Stimulated activated CD4-positive, alpha-beta T cell treated with anti-CD3 and anti-CD28 coated beads, TNF-alpha, amount 100 ng/mL, for 24 hours (primary cell): ENCODE measurements around the gene JUND.

Experiments
- DNase-seq, 3 experiments: peaks; one replicate each; pipeline ENCODE4 v3.0.0-alpha.2; 2020; ENCODE audit warnings: low read depth in 3 of 3

The JUND gene

DNA sequence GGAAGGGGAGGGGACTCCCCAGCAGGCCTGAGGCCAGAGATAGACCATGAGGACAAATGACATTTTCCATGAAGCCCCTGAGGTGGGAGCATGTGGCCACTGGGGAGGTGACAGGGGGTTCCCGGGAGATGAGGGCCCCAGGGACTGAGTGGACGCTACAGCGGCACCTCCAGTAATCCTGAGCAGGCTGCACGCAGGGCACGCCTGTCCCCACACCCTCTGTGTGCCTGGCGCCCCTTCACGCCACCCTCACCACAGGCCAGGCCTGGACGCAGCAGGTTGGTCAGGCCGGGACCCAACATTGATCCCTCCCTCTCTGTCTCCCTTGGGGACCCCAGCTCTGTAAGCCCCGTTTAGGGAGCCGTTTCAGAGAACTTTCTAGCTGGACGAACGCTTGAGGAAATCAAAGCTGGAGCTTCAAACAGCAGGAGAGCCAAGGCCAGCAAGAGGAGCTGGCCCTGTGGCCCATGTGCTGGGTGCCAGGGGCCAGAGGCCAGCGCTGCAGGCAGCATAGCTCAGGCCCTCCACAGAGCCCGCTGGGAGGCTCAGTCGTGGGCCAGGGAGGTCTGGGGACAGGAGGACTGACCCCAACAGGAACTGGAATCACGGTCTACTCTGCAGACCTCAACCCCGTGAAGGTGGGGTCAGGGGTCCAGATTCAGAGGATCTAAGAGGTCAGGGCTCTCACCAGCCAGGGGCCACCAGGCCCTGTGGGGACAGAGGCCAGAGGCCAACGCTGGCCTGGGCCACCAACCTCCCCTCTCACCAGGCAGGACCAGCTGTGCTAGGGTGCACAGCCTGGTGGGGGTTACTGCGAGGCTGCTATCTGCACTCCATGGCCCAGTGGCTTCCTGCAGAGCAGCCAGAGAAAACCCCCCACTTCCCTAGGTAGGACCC, 26.9 kb upstream of the JUND start:
- DNase-seq, result no peak

DNA sequence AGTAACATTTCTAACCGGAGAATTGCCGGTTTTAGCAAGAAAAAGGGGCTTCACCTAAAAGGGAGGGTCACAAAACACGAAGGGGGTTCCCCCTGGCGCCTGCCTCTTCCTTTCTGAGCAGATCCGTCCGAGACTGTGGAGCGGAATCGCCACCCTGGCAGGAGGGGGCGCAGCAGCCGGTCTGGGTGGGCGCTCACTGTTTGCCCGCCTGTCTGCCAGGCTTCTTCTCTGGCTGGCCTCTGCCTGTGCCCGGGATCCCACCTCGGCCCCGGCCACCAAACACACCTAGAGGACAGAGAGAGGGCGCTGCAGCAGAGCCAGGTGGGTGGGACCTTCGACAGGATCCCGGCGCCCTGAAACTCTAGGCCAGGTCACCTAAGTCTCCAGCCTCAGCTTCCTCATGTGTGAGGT, 25.9 kb upstream of the JUND start:
- no peak for DNase-seq

DNA sequence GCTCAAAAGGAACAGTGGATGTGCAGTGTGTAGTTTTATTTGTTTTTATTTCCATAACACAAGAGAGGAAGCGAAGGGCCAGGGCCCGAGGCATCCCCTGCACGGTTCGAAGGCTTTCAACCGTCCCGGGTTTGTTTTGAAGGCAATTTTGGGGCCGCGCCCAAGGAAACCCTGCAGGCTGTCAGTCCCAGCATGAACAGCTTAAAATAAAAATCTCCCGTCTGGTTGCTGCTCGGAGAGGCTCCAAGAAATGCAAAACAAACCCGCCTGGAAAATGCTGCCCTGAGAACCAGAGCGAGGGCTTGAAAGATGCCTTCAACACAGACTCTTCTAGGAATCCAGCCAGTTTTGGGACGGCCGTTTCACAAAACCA, 25.5 kb upstream of the JUND start:
- no peak for DNase-seq

DNA sequence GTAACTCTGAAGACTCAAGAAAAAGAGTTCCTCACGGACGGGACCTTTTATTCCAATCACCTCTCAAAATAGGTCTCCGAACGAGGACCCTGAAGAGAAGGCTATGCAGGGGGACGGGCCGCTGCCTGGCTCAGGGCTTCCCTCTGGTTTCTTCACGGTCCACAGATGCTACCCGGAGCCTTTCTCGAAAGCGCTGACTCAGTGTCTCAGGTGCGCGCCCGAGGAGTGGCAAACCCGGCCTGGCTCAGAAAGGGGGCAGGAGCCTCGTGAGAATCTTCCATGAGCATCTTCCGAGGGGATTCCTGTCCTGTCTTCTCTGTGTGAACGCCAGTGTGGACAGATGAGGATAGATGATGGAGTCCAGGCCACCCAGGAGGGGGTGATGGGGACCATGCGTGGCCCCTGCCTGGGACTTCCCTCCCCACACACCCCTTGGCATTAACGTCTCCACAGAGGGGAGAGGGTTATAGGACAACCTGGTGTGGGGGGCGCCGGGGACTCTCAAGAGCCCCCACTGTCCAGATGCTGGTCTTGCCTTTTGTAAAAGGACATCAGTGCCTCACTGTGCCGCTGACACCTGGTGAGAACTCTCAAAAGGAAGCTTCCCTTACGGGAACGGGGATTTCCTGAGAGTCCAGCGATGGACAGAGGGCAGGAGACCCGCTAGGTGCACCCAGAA, 24.9 kb upstream of the JUND start:
- DNase-seq, result no peak

DNA sequence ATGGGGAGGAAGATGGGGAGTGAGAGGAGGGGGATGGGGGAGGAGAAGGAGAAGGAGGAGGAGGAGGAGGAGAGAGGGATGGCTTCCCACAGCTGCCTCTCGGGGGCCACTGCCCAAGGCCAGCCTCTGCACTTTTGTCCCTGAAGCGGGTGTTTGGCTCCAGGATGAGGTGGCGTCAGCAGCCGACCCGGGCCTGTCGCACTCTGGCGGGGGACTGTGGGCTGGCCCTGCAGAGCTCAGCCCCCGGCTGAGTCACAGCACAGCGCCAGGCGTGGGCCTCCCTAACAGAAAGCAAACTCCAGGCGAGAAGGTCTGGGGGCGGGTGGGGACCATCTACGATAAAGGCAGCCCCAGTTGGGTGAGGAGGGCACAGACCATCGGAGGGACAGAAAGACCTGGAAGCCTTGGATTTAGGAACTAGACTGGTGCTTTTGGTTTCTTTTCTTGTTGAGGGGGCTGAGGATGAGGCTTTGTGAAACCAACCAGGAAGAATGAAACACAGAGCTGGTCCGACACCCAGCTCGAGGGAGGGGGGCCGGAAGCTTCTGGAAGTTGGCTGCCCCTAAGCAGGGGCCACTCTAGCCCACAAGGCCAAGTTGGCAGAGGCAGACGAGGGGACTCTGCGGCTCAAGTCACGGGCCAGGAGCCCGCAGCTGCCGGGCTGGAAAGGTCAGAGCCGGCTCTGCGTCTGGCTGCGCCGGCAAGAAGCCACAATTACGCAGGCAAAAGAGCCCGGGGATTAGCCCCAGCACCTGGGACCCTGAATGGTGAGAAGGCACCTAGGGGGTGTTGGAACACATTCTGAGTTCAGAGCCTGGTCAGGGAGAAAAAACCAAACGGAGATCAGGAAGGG, 23.3 kb upstream of the JUND start:
- DNase-seq, result peak; percentile 69 to 88 (median 71)

DNA sequence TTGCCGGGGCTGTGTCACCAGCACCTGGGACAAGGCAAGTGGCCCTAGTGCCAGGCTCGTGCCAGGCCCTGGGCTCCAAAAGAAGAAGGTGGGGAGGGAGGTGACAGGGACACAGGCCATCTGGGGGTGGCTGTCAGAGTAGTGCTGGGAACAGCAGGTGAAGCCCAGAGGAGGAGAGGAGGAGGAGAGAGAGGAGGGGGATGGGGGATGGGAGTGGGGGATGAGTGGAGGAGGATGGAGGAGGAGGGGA, 22.7 kb upstream of the JUND start:
- no peak for DNase-seq

DNA sequence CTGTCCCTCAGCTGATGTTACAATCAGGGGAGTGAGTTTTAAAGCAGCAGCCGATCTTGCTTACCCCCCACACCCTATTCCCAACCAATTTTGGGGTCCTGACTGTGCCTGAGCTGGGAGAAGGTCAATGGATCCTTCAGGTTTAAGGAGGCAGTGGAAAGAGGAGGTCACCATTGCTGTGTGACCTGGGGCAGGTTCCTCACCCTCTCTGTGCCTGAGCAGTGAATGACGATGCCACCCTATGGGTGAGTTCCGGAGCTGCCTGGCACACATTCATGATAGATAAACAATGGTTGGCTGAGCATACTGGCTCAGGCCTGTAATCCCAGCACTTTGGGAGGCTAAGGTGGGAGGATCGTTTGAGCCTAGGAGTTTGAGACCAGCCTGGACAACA, 20.3 kb upstream of the JUND start:
- no peak for DNase-seq

DNA sequence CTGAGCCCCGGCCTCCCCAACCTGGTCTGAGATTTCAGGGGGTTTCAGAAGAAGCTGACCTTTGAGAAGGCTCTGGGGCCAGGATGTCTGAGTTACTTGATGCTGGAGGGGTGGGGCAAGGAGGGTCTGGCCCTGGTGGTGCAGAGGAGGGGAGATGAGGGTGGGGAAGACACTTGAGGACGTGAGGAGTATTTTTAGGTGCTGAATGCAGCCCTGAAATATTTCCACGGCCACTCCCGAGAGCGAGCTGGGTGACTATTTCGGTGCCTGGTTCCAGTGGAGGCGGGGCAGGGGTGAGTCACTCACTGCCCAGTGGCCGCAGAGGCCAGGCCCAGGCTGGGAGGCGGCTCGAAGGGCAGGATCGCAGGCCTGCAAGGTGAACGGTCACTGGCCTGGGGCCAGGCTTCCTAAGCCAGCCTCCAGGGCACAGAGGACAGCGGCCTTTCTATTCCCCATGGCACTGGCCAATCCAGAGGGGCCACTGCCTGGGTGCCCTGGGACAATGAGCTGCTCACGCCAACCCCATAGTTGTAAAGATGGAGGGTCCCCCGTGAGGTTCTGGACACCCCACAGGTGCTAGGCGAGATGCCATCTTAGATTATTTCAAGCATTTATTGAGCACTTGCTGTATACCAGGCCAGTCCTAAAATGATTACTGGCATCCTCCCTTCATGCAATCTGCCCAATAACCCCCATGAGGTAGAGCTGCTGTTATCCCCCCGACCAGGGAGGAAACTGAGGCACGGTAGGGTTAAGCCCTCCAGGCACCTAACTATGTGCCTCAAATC, 19.7 kb upstream of the JUND start:
- DNase-seq, result no peak

DNA sequence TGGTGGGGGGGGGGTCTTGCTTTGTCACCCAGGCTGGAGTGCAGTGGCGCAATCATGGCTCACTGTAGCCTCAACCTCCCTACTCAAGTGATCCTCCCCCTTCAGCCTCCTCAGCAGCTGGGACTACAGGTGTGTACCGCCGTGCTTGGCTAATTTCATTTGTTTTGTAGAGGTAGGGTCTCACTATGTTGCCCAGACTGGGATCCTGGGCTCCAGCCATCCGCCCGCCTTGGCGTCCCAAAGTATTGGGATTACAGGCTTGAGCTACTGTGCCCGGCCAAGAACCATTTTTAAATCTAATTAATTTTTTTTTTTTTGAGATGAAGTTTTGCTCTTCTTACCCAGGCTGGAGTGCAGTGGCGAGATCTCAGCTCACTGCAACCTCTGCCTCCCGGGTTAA, 18.2 kb upstream of the JUND start:
- DNase-seq, result no peak

DNA sequence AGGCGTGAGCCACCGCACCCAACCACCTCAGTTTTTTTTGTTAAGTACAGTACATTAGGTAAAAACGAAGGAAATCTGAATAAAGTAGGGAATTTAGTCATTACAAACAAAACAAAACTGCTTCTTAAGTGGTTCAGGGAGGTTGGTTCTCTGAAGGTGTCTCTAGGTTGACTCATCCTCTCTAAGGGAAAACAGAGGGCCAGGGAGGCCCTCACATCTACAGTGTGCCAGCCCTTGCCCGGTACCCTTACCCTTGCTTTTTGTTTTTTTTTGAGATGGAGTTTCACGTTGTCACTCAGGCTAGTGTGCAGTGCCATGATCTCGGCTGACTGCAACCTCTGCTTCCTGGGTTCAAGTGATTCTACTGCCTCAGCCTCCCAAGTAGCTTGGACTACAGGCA, 17.2 kb upstream of the JUND start:
- DNase-seq, result no peak

DNA sequence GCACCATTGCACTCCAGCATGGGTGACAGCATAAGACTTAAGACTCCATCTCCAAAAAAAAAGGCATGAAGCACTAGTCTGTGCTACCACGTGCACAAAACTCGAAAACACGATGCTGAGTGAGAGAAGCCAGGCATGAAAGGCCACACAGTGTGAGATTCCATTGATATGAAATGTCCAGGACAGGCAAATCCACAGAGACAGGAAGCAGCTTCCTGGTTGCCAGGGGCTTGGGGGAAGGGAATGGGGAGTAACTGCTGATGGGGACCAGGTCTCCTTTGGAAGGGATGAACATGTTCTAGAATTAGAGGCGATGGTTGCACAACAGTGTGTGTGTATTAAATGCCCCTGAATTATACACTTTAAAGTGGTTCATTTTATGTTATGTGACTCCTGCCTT, 15.9 kb upstream of the JUND start:
- no peak for DNase-seq

DNA sequence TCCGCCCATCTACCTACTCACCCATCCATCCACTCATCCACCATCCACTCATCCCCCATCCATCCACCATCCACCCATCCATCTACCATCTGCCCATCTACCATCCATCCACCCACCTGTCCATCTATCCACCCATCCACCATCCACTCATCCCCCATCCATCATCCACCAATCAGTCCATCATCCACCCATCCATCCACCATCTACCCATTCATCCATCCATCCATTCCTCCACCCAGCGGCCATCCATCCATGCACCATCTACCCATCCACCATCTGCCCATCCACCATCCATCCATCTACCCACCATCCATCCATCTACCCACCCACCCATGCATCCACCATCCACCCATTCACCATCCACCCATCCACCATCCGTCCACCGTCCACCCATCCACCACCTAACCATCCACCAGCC, 13.6 kb upstream of the JUND start:
- DNase-seq, result no peak

DNA sequence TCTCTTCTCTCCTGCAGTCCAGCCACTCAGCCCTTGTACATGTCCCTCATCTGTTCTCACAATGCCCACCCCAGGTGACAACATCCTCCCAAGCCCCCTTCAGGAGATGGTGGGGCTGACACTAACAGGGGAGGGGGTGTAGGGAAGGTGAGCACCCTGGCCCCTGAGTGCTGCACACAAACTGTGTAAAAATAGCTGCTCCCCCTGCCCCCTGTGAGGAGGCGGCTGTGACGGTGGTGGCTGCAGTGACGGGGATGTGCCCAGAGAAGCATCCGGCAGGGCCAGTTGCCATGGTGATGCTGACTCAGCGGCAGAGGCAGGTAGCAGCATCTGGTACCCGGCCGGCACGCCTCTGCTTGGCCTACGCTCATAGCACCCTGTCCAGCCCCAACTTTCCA, 13.0 kb upstream of the JUND start:
- DNase-seq, result peak; percentile 72 to 93 (median 83)

DNA sequence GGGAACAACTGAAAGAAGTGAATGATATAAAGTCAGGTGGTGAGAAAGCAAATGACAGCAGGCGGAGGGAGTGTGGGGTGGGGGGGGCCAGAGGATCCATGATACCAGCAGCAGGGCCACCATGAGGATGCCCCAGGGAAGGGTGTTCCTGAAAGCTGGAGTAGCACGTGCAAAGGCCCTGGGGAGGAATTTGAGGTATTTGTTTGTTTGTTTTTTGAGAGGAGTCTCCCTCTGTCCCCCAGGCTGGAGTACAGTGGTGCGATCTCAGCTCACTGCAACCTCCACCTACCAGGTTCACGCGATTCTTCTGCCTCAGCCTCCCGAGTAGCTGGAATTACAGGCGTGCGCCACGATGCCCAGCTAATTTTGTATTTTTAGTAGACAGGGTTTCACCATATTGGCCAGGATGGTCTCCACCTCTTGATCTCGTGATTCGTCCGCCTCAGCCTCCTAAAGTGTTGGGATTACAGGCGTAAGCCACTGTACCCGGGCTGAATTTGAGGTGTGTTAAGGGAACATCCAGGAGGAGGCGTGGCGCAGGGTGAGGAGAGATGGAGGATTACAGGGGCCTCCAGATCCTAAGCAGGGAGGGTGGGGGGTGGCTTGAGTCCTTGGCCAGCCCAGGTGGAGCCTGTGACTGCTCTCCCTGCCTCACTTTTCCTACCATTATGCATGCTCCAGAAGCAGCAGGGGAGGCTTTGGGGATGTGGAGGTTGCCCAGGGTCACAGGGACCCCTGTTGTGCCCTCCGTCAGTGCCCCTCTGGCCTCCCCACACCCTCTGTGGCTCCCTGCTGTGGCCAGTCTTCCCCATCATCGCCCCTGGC, 12.4 kb upstream of the JUND start:
- DNase-seq, result no peak

DNA sequence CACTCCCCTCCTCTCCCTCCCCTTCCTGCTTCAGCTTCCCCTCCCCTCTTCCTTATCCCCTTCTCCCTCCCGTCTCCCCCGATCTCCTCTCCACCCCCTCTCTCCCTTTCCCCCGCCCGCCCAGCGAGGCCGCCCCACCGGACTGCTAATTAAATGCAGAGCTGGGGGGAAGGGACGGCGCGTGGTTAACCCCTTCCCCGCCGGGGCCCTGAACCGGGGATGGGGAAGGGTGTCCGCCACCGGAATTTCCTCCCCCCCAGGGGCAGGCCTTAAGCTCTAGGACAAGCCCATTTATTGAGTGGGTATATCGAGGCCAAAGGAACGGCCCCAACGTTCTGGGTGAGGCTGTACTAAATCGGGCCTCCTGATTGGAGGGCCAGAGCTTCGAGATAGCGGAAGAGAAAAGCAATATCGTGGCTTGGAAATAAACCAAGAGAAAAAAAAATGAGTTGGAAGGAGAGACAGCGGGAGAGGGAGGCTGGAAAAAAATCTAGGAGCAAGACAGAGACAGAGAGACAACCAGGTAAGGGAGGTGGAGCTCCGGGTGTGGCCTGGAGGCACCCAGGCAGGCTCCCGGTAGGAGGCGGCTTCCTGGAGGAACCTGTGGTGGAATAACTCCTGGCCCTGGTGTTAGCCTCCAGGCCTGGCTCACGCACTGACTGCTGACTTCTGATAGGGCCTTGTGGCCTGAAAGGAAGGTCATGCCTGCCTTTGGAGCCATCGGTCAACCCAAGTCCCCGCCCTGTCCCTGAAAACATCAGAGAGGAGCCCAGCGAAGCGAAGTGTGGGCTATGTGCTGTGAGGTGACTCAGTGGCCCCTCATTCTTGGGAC, 11.6 kb upstream of the JUND start:
- peak in 1 of 3 experiments; percentile 72 for DNase-seq

DNA sequence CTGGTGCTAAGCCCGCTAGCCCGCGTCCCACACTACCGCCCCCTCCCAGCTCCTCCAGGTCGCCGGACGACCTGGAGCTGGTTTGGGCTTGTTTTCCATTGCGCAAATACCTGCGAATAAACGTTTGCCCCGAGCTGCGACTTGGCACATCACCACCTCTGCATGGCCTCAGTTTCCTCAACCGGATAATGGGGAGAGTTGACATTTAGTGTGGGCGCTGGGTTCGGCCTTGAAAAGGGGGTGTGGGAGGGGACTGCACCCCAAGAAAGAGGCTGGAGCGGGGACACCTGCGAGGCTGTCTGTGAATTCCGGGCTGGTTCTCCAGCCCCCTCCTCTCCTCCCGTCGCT, 11.0 kb upstream of the JUND start:
- no peak for DNase-seq

DNA sequence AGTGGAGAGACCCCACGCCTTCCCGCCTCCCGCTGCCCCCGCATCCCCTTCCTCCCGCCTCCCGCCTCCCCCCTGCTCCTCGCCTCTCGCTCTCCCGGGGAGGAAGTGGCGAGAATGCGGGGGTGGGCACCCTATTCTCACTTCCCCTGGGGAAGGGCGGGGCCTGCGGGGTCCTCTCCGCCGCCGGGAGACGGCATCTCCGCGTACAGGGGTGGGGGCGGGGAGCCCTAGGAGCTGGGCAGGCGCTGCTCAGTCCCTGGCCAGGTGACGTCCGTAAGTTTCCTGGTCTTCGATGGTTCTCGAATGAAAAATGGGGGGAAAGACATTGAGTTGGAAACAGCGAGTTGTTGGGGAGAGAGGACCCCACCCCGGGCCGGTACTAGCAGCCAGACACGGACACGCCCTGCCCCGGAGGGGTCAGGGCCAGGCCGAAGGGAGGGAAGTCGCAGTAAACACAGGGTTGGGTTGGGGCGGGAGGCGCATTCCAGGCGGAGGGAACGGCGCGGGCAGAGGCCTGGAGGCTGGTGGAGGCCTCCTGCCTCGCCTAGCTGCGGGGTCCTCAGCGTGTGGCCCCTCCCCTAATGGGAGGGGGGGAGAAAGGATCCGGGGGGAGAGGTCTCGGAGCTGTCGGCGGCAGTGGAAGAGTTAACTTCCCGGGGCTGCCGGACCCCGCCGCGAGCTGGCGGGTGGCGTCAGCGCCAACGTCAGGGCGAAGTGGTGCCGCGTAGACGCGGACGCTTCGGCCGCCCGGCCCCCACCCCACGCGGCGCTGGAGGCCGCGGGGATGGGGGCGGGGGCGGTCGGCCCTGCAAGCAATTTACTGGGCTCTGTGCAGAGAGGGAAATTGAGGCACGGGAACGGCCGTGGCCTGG, 10.4 kb upstream of the JUND start:
- DNase-seq, result peak in 1 of 3 experiments; percentile 92

DNA sequence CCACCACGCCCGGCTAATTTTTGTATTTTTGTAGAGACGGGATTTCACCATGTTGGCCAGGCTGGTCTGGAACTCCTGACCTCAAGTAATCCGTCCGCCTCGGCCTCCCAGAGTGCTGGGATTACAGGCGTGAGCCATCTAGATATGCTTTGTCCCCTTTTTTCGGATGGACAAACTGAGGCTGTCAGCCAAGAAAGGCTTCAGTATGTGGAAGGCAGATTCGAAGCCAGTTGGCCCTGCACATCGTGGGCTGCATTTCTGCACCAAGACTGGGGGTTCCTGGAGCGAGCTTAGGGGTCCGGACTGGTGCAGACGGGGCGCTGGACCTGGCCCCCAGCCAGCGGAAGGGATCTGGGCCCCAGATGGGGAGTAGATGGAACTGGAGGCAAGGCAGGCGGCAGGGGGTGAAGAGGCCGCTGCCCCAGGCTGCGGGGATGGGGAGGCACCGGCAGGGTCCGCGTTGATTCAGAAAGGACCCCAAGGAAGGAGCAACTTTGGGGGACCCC, 9.7 kb upstream of the JUND start:
- no peak for DNase-seq
